AG10803 (cell line): ENCODE results near the gene APMAP.

Experiments used
- DNase-seq: peaks from one replicate; pipeline ENCODE4 v3.0.0; 2010; ENCODE audit warnings: low read depth
- H3K4me3 ChIP-seq: 2 replicates; pipeline ENCODE4 v1.5.1; 2011; ENCODE audit warnings: mild to moderate bottlenecking, low read length, control low read depth
- TF ChIP-seq, protein P1 (sequence below): conservative IDR thresholded peaks from 2 replicates; pipeline ENCODE4 v1.5.1; 2011; ENCODE audit warnings: mild to moderate bottlenecking, low read length, control low read depth, inconsistent platforms

The APMAP gene

GRCh38 chr20:24965065-24965919, 27.3 kb downstream of the APMAP start:
- no peak for DNase-seq
- no peak overlapping the region for H3K4me3 ChIP-seq
- TF ChIP-seq, protein P1, sequence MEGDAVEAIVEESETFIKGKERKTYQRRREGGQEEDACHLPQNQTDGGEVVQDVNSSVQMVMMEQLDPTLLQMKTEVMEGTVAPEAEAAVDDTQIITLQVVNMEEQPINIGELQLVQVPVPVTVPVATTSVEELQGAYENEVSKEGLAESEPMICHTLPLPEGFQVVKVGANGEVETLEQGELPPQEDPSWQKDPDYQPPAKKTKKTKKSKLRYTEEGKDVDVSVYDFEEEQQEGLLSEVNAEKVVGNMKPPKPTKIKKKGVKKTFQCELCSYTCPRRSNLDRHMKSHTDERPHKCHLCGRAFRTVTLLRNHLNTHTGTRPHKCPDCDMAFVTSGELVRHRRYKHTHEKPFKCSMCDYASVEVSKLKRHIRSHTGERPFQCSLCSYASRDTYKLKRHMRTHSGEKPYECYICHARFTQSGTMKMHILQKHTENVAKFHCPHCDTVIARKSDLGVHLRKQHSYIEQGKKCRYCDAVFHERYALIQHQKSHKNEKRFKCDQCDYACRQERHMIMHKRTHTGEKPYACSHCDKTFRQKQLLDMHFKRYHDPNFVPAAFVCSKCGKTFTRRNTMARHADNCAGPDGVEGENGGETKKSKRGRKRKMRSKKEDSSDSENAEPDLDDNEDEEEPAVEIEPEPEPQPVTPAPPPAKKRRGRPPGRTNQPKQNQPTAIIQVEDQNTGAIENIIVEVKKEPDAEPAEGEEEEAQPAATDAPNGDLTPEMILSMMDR, result no peak

GRCh38 chr20:24964506-24964840, 28.1 kb downstream of the APMAP start:
- DNase-seq, result no peak
- TF ChIP-seq, protein P1, result no peak
- H3K4me3 ChIP-seq, result no peak overlapping the region

- TF ChIP-seq, protein P1, result no peak
- DNase-seq, result no peak
- no peak overlapping the region for H3K4me3 ChIP-seq
Observed at GRCh38 chr20:24963672-24964505, 28.7 kb downstream of the APMAP start.

DNA sequence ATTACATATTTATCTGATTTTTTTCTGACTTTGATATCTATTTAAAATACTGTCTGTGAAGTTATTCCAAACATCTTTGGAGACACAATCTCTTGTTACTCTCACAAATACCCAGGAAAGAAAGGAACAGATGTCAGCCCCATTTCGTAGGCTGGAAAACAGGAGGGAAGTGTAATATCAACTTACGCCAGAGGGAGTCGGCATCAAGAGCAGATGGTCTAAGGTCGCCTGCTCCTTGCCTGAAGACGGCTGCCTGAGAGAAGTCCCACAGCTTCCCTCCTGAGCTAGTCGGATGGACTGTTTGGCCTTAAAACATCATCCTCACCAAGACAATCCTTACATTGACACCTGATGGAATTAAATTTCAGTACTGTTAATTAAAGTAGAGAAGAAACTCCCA, 30.0 kb downstream of the APMAP start:
- no peak for DNase-seq
- TF ChIP-seq, protein P1, result no peak
- H3K4me3 ChIP-seq, result no peak overlapping the region

GRCh38 chr20:24962182-24962492, 30.4 kb downstream of the APMAP start:
- DNase-seq, result no peak
- H3K4me3 ChIP-seq, result no peak overlapping the region
- TF ChIP-seq, protein P1, result no peak

GRCh38 chr20:24961384-24962181, 31.0 kb downstream of the APMAP start:
- TF ChIP-seq, protein P1, result no peak
- no peak overlapping the region for H3K4me3 ChIP-seq
- DNase-seq, result no peak
